ENCODE measurements around the gene NUAK2. TPM values are rescaled to one million over a fixed set of nuclear protein-coding genes. Genes with fewer than 3 reads are reported as not detected.

NUAK2 gene
- total RNA-seq, 2 donors from 2014 or later, result 11.2 to 20.8 TPM

DNA sequence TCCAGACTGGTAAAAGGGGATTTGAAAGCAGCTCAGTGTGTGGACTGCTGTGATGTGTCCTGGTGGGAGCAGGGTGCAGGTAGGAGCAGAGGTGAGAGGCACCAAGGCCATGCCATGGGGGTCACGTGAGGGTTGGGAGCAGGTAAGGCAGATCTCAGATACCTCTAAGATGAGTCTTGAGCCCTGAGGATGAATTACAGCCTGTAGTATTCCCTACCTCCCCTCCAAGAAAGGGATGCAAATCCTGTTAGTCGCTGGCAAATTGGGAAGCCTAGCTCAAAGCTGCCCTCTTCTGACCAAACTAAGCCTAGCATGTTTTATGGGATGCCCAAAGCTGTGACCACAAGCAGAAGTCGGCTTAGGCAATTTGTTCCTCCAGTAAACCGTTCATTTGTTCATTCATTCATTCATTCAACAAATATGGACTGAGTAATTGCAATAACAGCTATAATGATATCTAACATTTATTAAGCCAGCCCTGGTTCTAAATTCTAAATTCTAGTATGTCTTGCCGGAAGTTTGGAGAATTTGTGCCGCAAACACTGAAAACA, 3.9 kb upstream of the NUAK2 start:
- peak overlapping the region; percentile 17 to 76 (median 68) for H3K27ac ChIP-seq
- no peaks in the 10 kb centered on the region for H3K27me3 ChIP-seq
- no peaks in the 10 kb centered on the region for H3K9me3 ChIP-seq
- TF ChIP-seq, protein P1, sequence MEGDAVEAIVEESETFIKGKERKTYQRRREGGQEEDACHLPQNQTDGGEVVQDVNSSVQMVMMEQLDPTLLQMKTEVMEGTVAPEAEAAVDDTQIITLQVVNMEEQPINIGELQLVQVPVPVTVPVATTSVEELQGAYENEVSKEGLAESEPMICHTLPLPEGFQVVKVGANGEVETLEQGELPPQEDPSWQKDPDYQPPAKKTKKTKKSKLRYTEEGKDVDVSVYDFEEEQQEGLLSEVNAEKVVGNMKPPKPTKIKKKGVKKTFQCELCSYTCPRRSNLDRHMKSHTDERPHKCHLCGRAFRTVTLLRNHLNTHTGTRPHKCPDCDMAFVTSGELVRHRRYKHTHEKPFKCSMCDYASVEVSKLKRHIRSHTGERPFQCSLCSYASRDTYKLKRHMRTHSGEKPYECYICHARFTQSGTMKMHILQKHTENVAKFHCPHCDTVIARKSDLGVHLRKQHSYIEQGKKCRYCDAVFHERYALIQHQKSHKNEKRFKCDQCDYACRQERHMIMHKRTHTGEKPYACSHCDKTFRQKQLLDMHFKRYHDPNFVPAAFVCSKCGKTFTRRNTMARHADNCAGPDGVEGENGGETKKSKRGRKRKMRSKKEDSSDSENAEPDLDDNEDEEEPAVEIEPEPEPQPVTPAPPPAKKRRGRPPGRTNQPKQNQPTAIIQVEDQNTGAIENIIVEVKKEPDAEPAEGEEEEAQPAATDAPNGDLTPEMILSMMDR (IDR thresholded peaks at IDR 0.05), result peak; percentile 60 to 92 (median 84)
- TF ChIP-seq POLR2A (IDR thresholded peaks at IDR 0.05), result no peak
- DNase-seq, result peak; percentile 73 to 83 (median 80)
- peaks cover 47% of the 10 kb centered on the region for H3K4me1 ChIP-seq
- no peak overlapping the region for H3K4me3 ChIP-seq
- WGBS, 2 donors, result 31 to 37% methylated on average over 6 of the region's 6 CpGs
- no peaks in the 10 kb centered on the region for H3K36me3 ChIP-seq (replicated peaks in 1 of 2; ENCODE audit: insufficient read depth in 1 of 2, low read depth in 2 of 2)
- intact Hi-C loops (cut with DNase I), result loop anchor here (5.0 kb wide), 1 partner anchor 53 kb away; no protein-coding TSS in a partner anchor
- ATAC-seq, result peak; percentile 54

DNA sequence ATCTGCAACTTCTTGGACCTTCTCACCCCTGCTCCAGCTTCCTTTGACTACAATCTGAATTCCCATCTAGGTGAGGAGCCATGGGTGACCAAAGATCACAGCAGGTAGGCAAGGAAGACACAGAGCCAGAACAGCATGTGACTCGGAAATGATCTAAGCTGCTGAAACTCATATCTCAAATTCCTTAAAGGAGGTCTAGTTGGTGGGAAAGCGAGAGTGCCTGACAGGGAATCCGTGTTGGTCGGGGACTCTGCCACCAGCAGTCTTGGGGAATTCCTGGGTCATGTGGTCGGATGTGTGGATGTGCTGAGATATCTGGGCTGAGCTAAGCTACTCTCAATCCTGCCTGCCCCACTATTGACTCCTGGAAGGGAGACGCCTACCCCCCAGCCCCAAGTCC, 3.2 kb upstream of the NUAK2 start:
- H3K4me1 ChIP-seq, result peaks cover 53% of the 10 kb centered on the region
- no peaks in the 10 kb centered on the region for H3K27me3 ChIP-seq
- peak overlapping the region; percentile 17 to 76 (median 68) for H3K27ac ChIP-seq
- peak in 3 of 4 donors; percentile 35 to 52 (median 41) for DNase-seq
- 22 to 31% methylated on average over 6 of the region's 6 CpGs for WGBS, 2 donors
- no peaks in the 10 kb centered on the region for H3K9me3 ChIP-seq
- H3K36me3 ChIP-seq (replicated peaks in 1 of 2; ENCODE audit: insufficient read depth in 1 of 2, low read depth in 2 of 2), result no peaks in the 10 kb centered on the region
- TF ChIP-seq, protein P1 (IDR thresholded peaks at IDR 0.05), result no peak
- peak in 2 of 3 donors; percentile 37 to 42 for TF ChIP-seq POLR2A (IDR thresholded peaks at IDR 0.05)
- ATAC-seq, result peak; percentile 30
- intact Hi-C loops (cut with DNase I), result loop anchor here (5.0 kb wide), 1 partner anchor 52 kb away; no protein-coding TSS in a partner anchor
- no peak overlapping the region for H3K4me3 ChIP-seq

DNA sequence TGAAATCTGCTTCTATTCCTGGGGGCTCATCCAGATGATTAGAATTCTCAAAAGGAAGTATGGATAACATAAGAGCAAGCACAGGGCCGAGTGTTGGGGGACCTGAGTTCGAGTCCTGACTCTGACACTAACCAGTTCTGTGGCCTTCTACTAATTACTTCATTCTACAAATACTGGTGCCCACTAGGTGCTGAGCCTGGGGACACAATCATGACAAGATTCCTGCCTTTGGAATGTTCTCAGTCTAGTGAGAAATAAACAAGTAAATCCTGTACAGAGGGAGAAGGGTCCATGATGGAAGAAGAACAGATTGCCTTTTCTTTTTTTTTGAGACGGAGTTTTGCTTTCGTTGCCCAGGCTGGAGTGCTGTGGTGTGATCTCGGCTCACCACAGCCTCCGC, 2.2 kb upstream of the NUAK2 start:
- TF ChIP-seq, protein P1 (IDR thresholded peaks at IDR 0.05), result no peak
- TF ChIP-seq POLR2A (IDR thresholded peaks at IDR 0.05), result no peak
- Histone ChIP-seq H3K36me3 (replicated peaks in 1 of 2; ENCODE audit: insufficient read depth in 1 of 2, low read depth in 2 of 2) (no peaks in the 10 kb centered on the region), H3K27me3 (no peaks in the 10 kb centered on the region), H3K9me3 (no peaks in the 10 kb centered on the region), H3K4me3 (no peak overlapping the region), H3K4me1 (peaks cover 56% of the 10 kb centered on the region), H3K27ac (peak overlapping the region in 3 of 4 donors; percentile 61 to 76 (median 75))
- ATAC-seq (no peak), DNase-seq (no peak)
- 90 to 92% methylated on average over 6 of the region's 6 CpGs for WGBS, 2 donors
- intact Hi-C loops (cut with DNase I), result no loop called here

- TF ChIP-seq POLR2A (IDR thresholded peaks at IDR 0.05), result no peak
- TF ChIP-seq, protein P1 (IDR thresholded peaks at IDR 0.05), result no peak
- Histone ChIP-seq H3K27ac (peak overlapping the region; percentile 71 to 95 (median 92)), H3K4me3 (no peak overlapping the region), H3K36me3 (replicated peaks in 1 of 2; ENCODE audit: insufficient read depth in 1 of 2, low read depth in 2 of 2) (no peaks in the 10 kb centered on the region), H3K9me3 (no peaks in the 10 kb centered on the region), H3K27me3 (no peaks in the 10 kb centered on the region), H3K4me1 (peaks cover 67% of the 10 kb centered on the region)
- ATAC-seq (no peak), DNase-seq (no peak)
- WGBS, 2 donors, result 43 to 75% methylated on average over 2 to 5 of the region's 5 CpGs
- intact Hi-C loops (cut with DNase I), result no loop called here
Measured at GRCh38 chr1:205321959-205322283, 376 bp upstream of the NUAK2 start.

Measured in body of pancreas (tissue), 4 donors.